GM12878 (cell line): ENCODE results near the gene CNGA1. TPM values are rescaled to one million over a fixed set of nuclear protein-coding genes. Genes with fewer than 3 reads are reported as not detected.

Experiments used
- HDAC6 ChIP-seq: fragments of 200-600 bp; sonication (generic); IDR thresholded peaks from one replicate; pipeline ENCODE4 v1.8.0; 2017; ENCODE audit warnings: antibody characterized with exemption; ENCODE audit not compliant: unreplicated experiment
- JUND ChIP-seq: IDR thresholded peaks from 2 replicates; pipeline ENCODE4 v1.6.1; 2012; ENCODE audit warnings: low read depth, mild to moderate bottlenecking, low read length, improper control_type of control experiment, moderate library complexity
- NR2C1 ChIP-seq: fragments of 450-650 bp; IDR thresholded peaks from 2 replicates; pipeline ENCODE4 v1.6.1; 2017; ENCODE audit warnings: antibody characterized with exemption, mild to moderate bottlenecking, moderate library complexity
- PML ChIP-seq: IDR thresholded peaks from 2 replicates; pipeline ENCODE4 v1.6.1; 2012; ENCODE audit warnings: low read length, inconsistent platforms
- POLR2A ChIP-seq: IDR thresholded peaks from 2 replicates; pipeline ENCODE4 v1.6.1; 2011; ENCODE audit warnings: low read depth, mild to moderate bottlenecking, low read length
- RELA ChIP-seq: fragments of 450-650 bp; IDR thresholded peaks from 2 replicates; pipeline ENCODE4 v1.8.0; 2014; ENCODE audit warnings: borderline replicate concordance; ENCODE audit not compliant: partially characterized antibody
- SPI1 ChIP-seq: IDR thresholded peaks from 2 replicates; pipeline ENCODE4 v1.6.1; 2011; ENCODE audit warnings: low read depth, mild to moderate bottlenecking, low read length, moderate library complexity, borderline replicate concordance; ENCODE audit not compliant: insufficient read depth
- SUPT20H ChIP-seq: IDR thresholded peaks from 2 replicates; pipeline ENCODE4 v1.6.1; 2011; ENCODE audit warnings: low read depth, mild to moderate bottlenecking, low read length, moderate library complexity, borderline replicate concordance; ENCODE audit not compliant: control insufficient read depth
- TBL1XR1 ChIP-seq: IDR thresholded peaks from 2 replicates; pipeline ENCODE4 v1.6.1; 2012; ENCODE audit warnings: low read depth, low read length, improper control_type of control experiment
- polyA plus RNA-seq, 11 experiments: library from polyadenylated mRNA; depleted of rRNA in 4 of 11; unstranded in 6 of 11; stranded (reverse) in 5 of 11; fragments of >200 nt; fragmentation: Nextera tagmentation in 4 of 11; fragmentation: Illumina TruSeq in 1 of 11; extraction: Ambion mirVana in 4 of 11; extraction: Trizol in 1 of 11; gene quantifications; 1 replicate in 1 of 11; 2 replicates in 10 of 11; pipeline versions ENCODE4 v1.2.1 to v1.2.3, GENCODE V29; 2011 to 2016; ENCODE audit warnings: inconsistent platforms in 2 of 11, missing spikeins in 2 of 11, low read depth in 1 of 11
- total RNA-seq, 4 experiments: library from RNA; depleted of rRNA in 3 of 4; stranded (reverse); fragments of >200 nt in 3 of 4; fragmentation: Illumina TruSeq in 1 of 4; extraction: Trizol in 1 of 4; gene quantifications; 2 replicates each; pipeline versions ENCODE4 v1.2.1 to v1.2.3, GENCODE V29; 2013 to 2021
- TF ChIP-seq, protein P1 (sequence below): IDR thresholded peaks from 2 replicates; pipeline ENCODE4 v1.6.1; 2011; ENCODE audit warnings: mild to moderate bottlenecking, low read depth, low read length, moderate library complexity; ENCODE audit not compliant: insufficient replicate concordance
- TF ChIP-seq, protein P2 (sequence below): fragments of 450-650 bp; IDR thresholded peaks from 2 replicates; pipeline ENCODE4 v1.6.1; 2017; ENCODE audit warnings: mild to moderate bottlenecking, moderate library complexity

The CNGA1 gene
- total and polyA plus RNA-seq, 10 of the 15 experiments (the other 5 are each of a cell fraction or from before 2014, with no cell fraction given), result 0.38 to 14.2 (median 5.1) TPM

DNA sequence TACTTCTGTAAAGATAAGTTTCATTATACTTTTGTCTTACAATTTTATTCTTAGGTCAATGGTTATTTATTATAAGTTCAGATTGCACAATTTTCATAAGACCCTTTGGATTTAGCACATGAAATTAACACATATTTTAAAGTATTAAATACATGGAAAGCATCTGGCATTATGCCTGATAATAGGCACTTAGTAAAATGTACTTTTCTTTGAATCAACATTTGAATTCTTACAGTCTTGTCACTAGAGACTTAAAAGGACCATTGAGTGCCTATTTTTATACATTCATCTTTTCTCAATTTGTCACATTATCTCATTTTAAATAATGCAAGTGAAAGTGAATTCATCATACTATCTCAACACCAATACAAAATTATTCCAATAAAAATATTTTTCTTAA lies 23.1 kb upstream of the CNGA1 start (continued):
- TF ChIP-seq, protein P1, sequence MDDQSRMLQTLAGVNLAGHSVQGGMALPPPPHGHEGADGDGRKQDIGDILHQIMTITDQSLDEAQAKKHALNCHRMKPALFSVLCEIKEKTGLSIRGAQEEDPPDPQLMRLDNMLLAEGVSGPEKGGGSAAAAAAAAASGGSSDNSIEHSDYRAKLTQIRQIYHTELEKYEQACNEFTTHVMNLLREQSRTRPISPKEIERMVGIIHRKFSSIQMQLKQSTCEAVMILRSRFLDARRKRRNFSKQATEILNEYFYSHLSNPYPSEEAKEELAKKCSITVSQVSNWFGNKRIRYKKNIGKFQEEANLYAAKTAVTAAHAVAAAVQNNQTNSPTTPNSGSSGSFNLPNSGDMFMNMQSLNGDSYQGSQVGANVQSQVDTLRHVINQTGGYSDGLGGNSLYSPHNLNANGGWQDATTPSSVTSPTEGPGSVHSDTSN, result no peak
- TF ChIP-seq POLR2A, result no peak
- no peak for TF ChIP-seq SPI1
- TF ChIP-seq TBL1XR1, result no peak
- TF ChIP-seq, protein P2, sequence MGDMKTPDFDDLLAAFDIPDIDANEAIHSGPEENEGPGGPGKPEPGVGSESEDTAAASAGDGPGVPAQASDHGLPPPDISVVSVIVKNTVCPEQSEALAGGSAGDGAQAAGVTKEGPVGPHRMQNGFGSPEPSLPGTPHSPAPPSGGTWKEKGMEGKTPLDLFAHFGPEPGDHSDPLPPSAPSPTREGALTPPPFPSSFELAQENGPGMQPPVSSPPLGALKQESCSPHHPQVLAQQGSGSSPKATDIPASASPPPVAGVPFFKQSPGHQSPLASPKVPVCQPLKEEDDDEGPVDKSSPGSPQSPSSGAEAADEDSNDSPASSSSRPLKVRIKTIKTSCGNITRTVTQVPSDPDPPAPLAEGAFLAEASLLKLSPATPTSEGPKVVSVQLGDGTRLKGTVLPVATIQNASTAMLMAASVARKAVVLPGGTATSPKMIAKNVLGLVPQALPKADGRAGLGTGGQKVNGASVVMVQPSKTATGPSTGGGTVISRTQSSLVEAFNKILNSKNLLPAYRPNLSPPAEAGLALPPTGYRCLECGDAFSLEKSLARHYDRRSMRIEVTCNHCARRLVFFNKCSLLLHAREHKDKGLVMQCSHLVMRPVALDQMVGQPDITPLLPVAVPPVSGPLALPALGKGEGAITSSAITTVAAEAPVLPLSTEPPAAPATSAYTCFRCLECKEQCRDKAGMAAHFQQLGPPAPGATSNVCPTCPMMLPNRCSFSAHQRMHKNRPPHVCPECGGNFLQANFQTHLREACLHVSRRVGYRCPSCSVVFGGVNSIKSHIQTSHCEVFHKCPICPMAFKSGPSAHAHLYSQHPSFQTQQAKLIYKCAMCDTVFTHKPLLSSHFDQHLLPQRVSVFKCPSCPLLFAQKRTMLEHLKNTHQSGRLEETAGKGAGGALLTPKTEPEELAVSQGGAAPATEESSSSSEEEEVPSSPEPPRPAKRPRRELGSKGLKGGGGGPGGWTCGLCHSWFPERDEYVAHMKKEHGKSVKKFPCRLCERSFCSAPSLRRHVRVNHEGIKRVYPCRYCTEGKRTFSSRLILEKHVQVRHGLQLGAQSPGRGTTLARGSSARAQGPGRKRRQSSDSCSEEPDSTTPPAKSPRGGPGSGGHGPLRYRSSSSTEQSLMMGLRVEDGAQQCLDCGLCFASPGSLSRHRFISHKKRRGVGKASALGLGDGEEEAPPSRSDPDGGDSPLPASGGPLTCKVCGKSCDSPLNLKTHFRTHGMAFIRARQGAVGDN, result no peak
- no peak for TF ChIP-seq RELA
- no peak for TF ChIP-seq JUND
- no peak for TF ChIP-seq NR2C1
- no peak for TF ChIP-seq PML
- no peak for TF ChIP-seq HDAC6
- no peak for TF ChIP-seq SUPT20H
